ENCODE results near the gene GRIFIN.
"Not testable (repeated sequence)": the region's sequence is repeated elsewhere in the genome, so short reads cannot be mapped to it uniquely, and the experiment has no call there.

GRIFIN gene

DNA sequence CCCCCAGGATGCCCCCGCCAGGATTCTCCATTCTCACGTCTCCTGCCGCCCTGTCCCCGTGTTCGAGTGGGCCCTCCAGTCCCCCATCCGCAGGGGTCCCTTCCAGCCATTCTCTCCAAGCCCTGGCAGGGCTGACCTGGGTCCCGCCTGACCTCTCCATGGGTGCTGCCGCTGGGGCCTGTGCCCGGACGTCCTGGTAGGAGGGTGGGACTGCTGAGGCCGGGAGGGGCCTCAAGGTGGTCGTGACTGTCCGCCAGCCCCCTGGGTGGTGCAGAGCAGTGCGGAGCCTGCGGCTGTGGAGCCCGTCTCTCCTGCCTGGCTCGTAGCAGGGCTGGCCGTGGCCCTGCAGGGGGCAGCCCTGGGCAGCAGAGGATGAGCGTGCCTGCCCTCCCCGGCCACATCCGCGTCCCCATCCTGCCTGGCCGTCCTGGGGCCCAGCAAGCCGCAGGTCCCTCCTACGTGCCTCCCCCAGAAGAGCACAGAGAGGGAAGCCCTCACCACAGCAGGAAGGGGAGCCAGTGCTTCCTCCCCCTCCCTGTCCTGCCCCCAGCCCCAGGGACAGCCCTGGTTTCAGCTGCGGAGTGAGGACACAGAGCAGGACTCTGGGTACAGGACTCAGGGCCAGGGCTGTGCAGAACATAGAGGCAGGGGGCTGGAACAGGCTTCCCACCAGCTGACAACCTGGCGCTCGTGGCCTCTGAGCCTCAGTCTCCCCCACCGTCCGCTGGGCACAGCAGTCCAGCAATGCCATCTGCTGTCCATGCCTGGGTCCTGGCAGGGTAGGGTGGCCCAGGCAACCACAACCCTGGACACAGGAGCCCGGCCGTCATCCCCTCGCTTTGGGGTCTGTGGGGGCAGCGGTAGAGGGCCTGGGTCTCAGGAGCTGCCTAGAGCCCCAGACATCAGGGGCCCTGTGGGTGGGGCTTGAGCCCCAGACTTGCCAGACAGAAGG lies 1.5 kb upstream of the GRIFIN start:
- DNase-seq, result peak; percentile 77

GRCh38 chr7:2476776-2477446 lies 713 bp upstream of the GRIFIN start:
- DNase-seq, result no peak

- DNase-seq, result no peak
Observed at GRCh38 chr7:2475678-2476015, 551 bp downstream of the GRIFIN start.

- DNase-seq, result no peak
Observed at GRCh38 chr7:2474813-2475677, 1.2 kb downstream of the GRIFIN start.

GRCh38 chr7:2474224-2474623 lies 2.0 kb downstream of the GRIFIN start:
- no peak for DNase-seq

- DNase-seq, result no peak
Observed at GRCh38 chr7:2473496-2474180, 2.6 kb downstream of the GRIFIN start.

GRCh38 chr7:2472739-2473138 lies 3.5 kb downstream of the GRIFIN start:
- no peak for DNase-seq

GRCh38 chr7:2471396-2471795 lies 4.8 kb downstream of the GRIFIN start:
- no peak for DNase-seq

GRCh38 chr7:2471022-2471329 lies 5.2 kb downstream of the GRIFIN start:
- DNase-seq, result no peak

DNA sequence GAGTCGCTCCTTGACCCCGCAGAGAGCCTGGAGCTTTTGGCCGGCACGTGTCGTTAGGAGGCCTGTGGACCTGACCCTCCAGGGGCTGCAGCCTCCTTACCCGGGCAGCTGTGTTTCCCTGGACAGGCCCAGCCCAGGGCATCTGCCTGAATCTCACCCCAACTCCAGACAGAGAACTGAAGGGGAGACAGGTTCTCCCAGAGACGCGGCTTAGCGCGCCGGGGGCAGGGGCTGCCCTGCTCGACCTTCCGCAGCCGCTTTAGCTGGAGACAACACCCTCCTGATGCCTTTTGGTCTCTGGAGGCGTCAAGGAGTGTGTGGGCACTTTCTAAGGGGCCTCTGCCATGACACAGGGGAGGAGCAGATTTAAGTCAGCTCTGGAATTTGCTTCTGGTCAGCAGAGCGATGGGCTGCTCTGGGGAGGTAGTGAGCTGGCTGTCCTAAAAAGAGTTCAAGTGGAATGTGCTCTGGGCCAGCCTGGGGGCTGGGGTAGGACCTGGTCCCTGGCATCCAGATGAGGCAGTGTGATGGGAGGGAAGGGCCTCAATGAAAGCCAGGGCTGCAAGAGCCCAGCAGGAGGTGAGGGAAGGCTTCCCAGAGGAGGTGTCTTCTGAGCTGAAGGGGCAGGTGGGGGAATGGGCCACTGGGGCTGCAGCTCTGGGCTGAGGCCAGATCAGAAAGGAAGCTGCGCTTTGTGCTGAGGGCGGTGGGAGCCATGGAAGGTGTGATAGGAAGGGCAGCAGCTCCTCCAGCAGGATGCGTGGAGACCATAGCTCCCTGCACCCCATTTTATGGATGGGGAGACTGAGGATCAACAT lies 5.8 kb downstream of the GRIFIN start:
- DNase-seq, result no peak

GRCh38 chr7:2469460-2470203 lies 6.6 kb downstream of the GRIFIN start:
- not testable (repeated sequence) for DNase-seq

- DNase-seq, result no peak
Observed at GRCh38 chr7:2468227-2468626, 8.0 kb downstream of the GRIFIN start.

- no peak for DNase-seq
Observed at GRCh38 chr7:2466675-2467074, 9.5 kb downstream of the GRIFIN start.

- no peak for DNase-seq
Observed at GRCh38 chr7:2465928-2466327, 10.3 kb downstream of the GRIFIN start.

GRCh38 chr7:2462731-2463130 lies 13.5 kb downstream of the GRIFIN start:
- DNase-seq, result no peak

- DNase-seq, result no peak
Observed at GRCh38 chr7:2461268-2462026, 14.8 kb downstream of the GRIFIN start.

DNA sequence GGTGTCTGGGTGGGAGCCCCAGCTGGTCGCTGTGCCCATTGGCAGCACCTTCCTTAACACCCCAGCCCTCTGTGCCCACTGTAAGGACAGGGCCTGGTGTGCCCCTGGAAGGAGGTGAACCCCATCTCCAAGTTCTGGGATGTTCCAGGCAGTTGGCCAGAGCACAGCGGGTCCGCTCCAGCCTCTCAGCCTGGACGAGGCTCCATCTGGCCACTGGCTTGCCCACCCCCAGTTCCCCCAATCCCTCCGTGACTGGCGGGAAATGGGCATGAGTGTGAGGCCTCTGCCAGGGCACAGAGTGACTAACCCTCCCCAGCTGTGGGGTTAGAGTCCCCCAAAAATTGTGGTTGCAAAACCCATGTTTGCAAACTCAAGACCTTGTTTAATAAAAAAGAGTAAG lies 15.6 kb downstream of the GRIFIN start:
- no peak for DNase-seq

- DNase-seq, result no peak
Observed at GRCh38 chr7:2460188-2460587, 16.0 kb downstream of the GRIFIN start.

- no peak for DNase-seq
Observed at GRCh38 chr7:2459674-2460073, 16.5 kb downstream of the GRIFIN start.

- DNase-seq, result not testable (repeated sequence)
Observed at GRCh38 chr7:2453849-2454248, 22.3 kb downstream of the GRIFIN start.

Data from NCI-H82 (cell line).